AG04450 (cell line): Measurements from ENCODE around the gene PIKFYVE. TPM values are rescaled to one million over a fixed set of nuclear protein-coding genes. Genes with fewer than 3 reads are reported as not detected.
"Not testable (repeated sequence)": the region's sequence is repeated elsewhere in the genome, so short reads cannot be mapped to it uniquely, and the experiment has no call there.

Experiments
- CTCF ChIA-PET: fragments of 300-600, 350-600 bp; formaldehyde crosslinking; extraction: SDS; loops from one replicate; lab custom pipeline; 2022; ENCODE audit warnings: antibody characterized with exemption, inconsistent platforms; lab: Charles Lee
- POLR2A ChIA-PET: fragments of 350-600 bp; formaldehyde crosslinking; extraction: SDS; loops from one replicate; lab custom pipeline; 2021; ENCODE audit warnings: antibody characterized with exemption, inconsistent platforms; lab: Yijun Ruan, JAX
- DNase-seq: peaks from one replicate; pipeline ENCODE4 v3.0.0-alpha.2; 2011; ENCODE audit warnings: low read depth, low spot score
- H3K27ac ChIP-seq: one replicate; pipeline ENCODE4 v1.5.1; 2012; ENCODE audit warnings: low read depth, low read length, control low read depth
- H3K27me3 ChIP-seq: one replicate; pipeline ENCODE4 v1.6.0; 2012; ENCODE audit warnings: low read length; ENCODE audit not compliant: control insufficient read depth, insufficient read depth
- H3K4me3 ChIP-seq: 2 replicates; pipeline ENCODE4 v1.5.1; 2011; ENCODE audit warnings: mild to moderate bottlenecking, low read depth, low read length, control low read depth
- H3K9me3 ChIP-seq: 2 replicates; pipeline ENCODE4 v1.5.1; 2012; ENCODE audit warnings: low read length; ENCODE audit not compliant: control insufficient read depth, insufficient read depth
- CTCF ChIP-seq: IDR thresholded peaks from 2 replicates; pipeline ENCODE4 v1.5.1; 2011; ENCODE audit warnings: low read depth, low read length, control low read depth, inconsistent platforms
- polyA minus RNA-seq: library from RNA; depleted of rRNA, polyadenylated mRNA; stranded (reverse); fragments of >200 nt; gene quantifications from 2 replicates; pipeline ENCODE4 v1.2.3, GENCODE V29; 2011; rRNA and poly(A)+ RNA removed
- polyA plus RNA-seq: library from polyadenylated mRNA; depleted of rRNA; stranded (reverse); fragments of >200 nt; gene quantifications from 2 replicates; pipeline ENCODE4 v1.2.3, GENCODE V29; 2011; rRNA removed

Gene PIKFYVE
- polyA plus RNA-seq (19.6 and 23.8 TPM in 2 replicates), polyA minus RNA-seq (38.9 and 42.9 TPM in 2 replicates)

GRCh38 chr2:208265801-208266552 is at the start of gene PIKFYVE:
TSS of gene PIKFYVE (plus strand) at chr2:208266255. CDS start at chr2:208271520, 5,265 bp downstream.
- ChIA-PET CTCF (interaction anchor here (0.6 to 5.9 kb wide), 3 partner anchors 12 to 90 kb away, joined by 4 to 57 read pairs (median 11); partner anchors contain the start of gene IDH1), POLR2A (interaction anchor here (0.5 to 1.8 kb wide), 6 partner anchors 9 to 736 kb away, joined by 3 to 25 read pairs (median 5); partner anchors contain the start of genes CCNYL1, CREB1 and IDH1)
- peak within 1 kb of the TSS; percentile 91 for H3K4me3 ChIP-seq
- H3K27ac ChIP-seq, result peak within 1 kb of the TSS; percentile 92
- TF ChIP-seq CTCF, result no peak
- DNase-seq, result peak; percentile 91
- H3K9me3 ChIP-seq, result no peaks in the 10 kb centered on the region
- H3K27me3 ChIP-seq, result no peaks in the 10 kb centered on the region

- POLR2A ChIA-PET, DNase-seq, H3K9me3 ChIP-seq, H3K4me3 ChIP-seq, H3K27ac ChIP-seq, H3K27me3 ChIP-seq: not testable (repeated sequence)
- CTCF ChIA-PET, result interaction anchor here (0.7 kb wide), 1 partner anchor 99 kb away, joined by 3 read pairs; no protein-coding TSS in a partner anchor
These were observed 44.2 kb upstream of the PIKFYVE start for GRCh38 chr2:208221873-208222272.

- CTCF ChIA-PET, result interaction anchor here (0.7 kb wide), 1 partner anchor 99 kb away, joined by 3 read pairs; no protein-coding TSS in a partner anchor
- TF ChIP-seq CTCF, result no peak
- no peak overlapping the region for H3K4me3 ChIP-seq
- no peak overlapping the region for H3K27ac ChIP-seq
- POLR2A ChIA-PET, result no interaction called here
- H3K27me3 ChIP-seq, result no peaks in the 10 kb centered on the region
- no peaks in the 10 kb centered on the region; the same call in 1 of the 2 replicates for H3K9me3 ChIP-seq
- no peak for DNase-seq
These were observed 43.7 kb upstream of the PIKFYVE start for GRCh38 chr2:208222351-208222750.

GRCh38 chr2:208224802-208225201 is 41.3 kb upstream of the PIKFYVE start:
- POLR2A ChIA-PET, result no interaction called here
- Histone ChIP-seq H3K4me3 (no peak overlapping the region), H3K9me3 (peaks cover 8% of the 10 kb centered on the region; the same call in 1 of the 2 replicates), H3K27me3 (no peaks in the 10 kb centered on the region), H3K27ac (no peak overlapping the region)
- no peak for TF ChIP-seq CTCF
- CTCF ChIA-PET, result interaction anchor here (0.7 to 1.1 kb wide), 3 partner anchors 17 to 49 kb away, joined by 3 to 4 read pairs (median 4); partner anchors contain the start of gene PIKFYVE
- DNase-seq, result no peak

- Histone ChIP-seq H3K27me3 (no peaks in the 10 kb centered on the region), H3K4me3 (no peak overlapping the region), H3K9me3 (peaks cover 8% of the 10 kb centered on the region; the same call in 1 of the 2 replicates), H3K27ac (no peak overlapping the region)
- TF ChIP-seq CTCF, result no peak
- no peak for DNase-seq
- ChIA-PET POLR2A (no interaction called here), CTCF (interaction anchor here (0.8 to 1.6 kb wide), 2 partner anchors 27 to 53 kb away, joined by 4 to 8 read pairs; partner anchors contain the start of gene IDH1)
These were observed 38.3 kb upstream of the PIKFYVE start for GRCh38 chr2:208227581-208228232.
